Cardiac septum (tissue), 1 donor: ENCODE results near the gene ERBB4. TPM values are rescaled to one million over a fixed set of nuclear protein-coding genes. Genes with fewer than 3 reads are reported as not detected.

ENCODE experiments used
- DNase-seq: peaks from one replicate; pipeline ENCODE4 v3.0.0-alpha.2; 2020; ENCODE audit warnings: low spot score
- intact Hi-C: fragments of 100-400 bp; cut with DNase I; formaldehyde crosslinking; loops from one replicate; pipeline ENCODE4 v1.14.0; 2022
- total RNA-seq: library from RNA; stranded (reverse); fragmentation: NEBNext Ultra II Directional; extraction: Animal tissue kit (Norgen Biotek cat#: 25700); gene quantifications from one replicate; pipeline ENCODE4 v1.2.1, GENCODE V29; 2021
- donor health status: DM: no; HTN: no; CAD: no.

The ERBB4 gene
- total RNA-seq, 1 donor from 2014 or later: 13.8 TPM

GRCh38 chr2:211923019-211923418, 615.6 kb downstream of the ERBB4 start:
- no peak for DNase-seq
- intact Hi-C loops: no loop called here

- no peak for DNase-seq
- intact Hi-C loops: no loop called here
Measured at GRCh38 chr2:211903961-211904360, 634.6 kb downstream of the ERBB4 start.

GRCh38 chr2:211901226-211901846, 637.3 kb downstream of the ERBB4 start:
- DNase-seq: no peak
- intact Hi-C loops: no loop called here

- intact Hi-C loops: no loop called here
- no peak for DNase-seq
Measured at GRCh38 chr2:211900518-211900917, 638.1 kb downstream of the ERBB4 start.

- intact Hi-C loops: no loop called here
- no peak for DNase-seq
Measured at GRCh38 chr2:211900000-211900399, 638.6 kb downstream of the ERBB4 start.

- intact Hi-C loops: no loop called here
- no peak for DNase-seq
Measured at GRCh38 chr2:211898702-211899101, 639.9 kb downstream of the ERBB4 start.

GRCh38 chr2:211881449-211881848, 657.2 kb downstream of the ERBB4 start:
- intact Hi-C loops: no loop called here

GRCh38 chr2:211879323-211879722, 659.3 kb downstream of the ERBB4 start:
- intact Hi-C loops: no loop called here
- no peak for DNase-seq

More at GRCh38 chr2:211881449-211881848, 657.2 kb downstream of the ERBB4 start:
- DNase-seq: no peak

GRCh38 chr2:211877061-211877460, 661.5 kb downstream of the ERBB4 start:
- intact Hi-C loops: no loop called here
- DNase-seq: no peak

- no peak for DNase-seq
- intact Hi-C loops: no loop called here
Measured at GRCh38 chr2:211875488-211875887, 663.1 kb downstream of the ERBB4 start.

- DNase-seq: no peak
- intact Hi-C loops: no loop called here
Measured at GRCh38 chr2:211868996-211869533, 669.5 kb downstream of the ERBB4 start.

- DNase-seq: no peak
- intact Hi-C loops: no loop called here
Measured at GRCh38 chr2:211867845-211868451, 670.7 kb downstream of the ERBB4 start.

- DNase-seq: no peak
- intact Hi-C loops: no loop called here
Measured at GRCh38 chr2:211864328-211864727, 674.3 kb downstream of the ERBB4 start.

- no peak for DNase-seq
- intact Hi-C loops: no loop called here
Measured at GRCh38 chr2:211860224-211860623, 678.4 kb downstream of the ERBB4 start.

- DNase-seq: no peak
- intact Hi-C loops: no loop called here
Measured at GRCh38 chr2:211854832-211855231, 683.8 kb downstream of the ERBB4 start.

GRCh38 chr2:211846714-211847113, 691.9 kb downstream of the ERBB4 start:
- intact Hi-C loops: no loop called here
- DNase-seq: no peak

GRCh38 chr2:211846036-211846400, 692.6 kb downstream of the ERBB4 start:
- intact Hi-C loops: no loop called here
- DNase-seq: no peak

GRCh38 chr2:211845338-211846035, 693.1 kb downstream of the ERBB4 start:
- no peak for DNase-seq
- intact Hi-C loops: no loop called here

GRCh38 chr2:211837706-211838105, 700.9 kb downstream of the ERBB4 start:
- intact Hi-C loops: no loop called here
- no peak for DNase-seq

- intact Hi-C loops: no loop called here
- DNase-seq: no peak
Measured at GRCh38 chr2:211837206-211837605, 701.4 kb downstream of the ERBB4 start.

GRCh38 chr2:211836409-211836808, 702.2 kb downstream of the ERBB4 start:
- intact Hi-C loops: no loop called here
- no peak for DNase-seq
